ENCODE results near the gene CYP19A1.
"Not testable (repeated sequence)": the region's sequence is repeated elsewhere in the genome, so short reads cannot be mapped to it uniquely, and the experiment has no call there.

Gene CYP19A1

GRCh38 chr15:51263116-51263515 lies 75.3 kb downstream of the CYP19A1 start:
- CTCF ChIA-PET, result interaction anchor here (1.3 to 1.7 kb wide), 4 partner anchors 18 to 141 kb away, joined by 3 to 5 read pairs (median 4); no protein-coding TSS in a partner anchor
- POLR2A ChIA-PET, result no interaction called here
- TF ChIP-seq, protein P1, sequence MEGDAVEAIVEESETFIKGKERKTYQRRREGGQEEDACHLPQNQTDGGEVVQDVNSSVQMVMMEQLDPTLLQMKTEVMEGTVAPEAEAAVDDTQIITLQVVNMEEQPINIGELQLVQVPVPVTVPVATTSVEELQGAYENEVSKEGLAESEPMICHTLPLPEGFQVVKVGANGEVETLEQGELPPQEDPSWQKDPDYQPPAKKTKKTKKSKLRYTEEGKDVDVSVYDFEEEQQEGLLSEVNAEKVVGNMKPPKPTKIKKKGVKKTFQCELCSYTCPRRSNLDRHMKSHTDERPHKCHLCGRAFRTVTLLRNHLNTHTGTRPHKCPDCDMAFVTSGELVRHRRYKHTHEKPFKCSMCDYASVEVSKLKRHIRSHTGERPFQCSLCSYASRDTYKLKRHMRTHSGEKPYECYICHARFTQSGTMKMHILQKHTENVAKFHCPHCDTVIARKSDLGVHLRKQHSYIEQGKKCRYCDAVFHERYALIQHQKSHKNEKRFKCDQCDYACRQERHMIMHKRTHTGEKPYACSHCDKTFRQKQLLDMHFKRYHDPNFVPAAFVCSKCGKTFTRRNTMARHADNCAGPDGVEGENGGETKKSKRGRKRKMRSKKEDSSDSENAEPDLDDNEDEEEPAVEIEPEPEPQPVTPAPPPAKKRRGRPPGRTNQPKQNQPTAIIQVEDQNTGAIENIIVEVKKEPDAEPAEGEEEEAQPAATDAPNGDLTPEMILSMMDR (IDR thresholded peaks at IDR 0.05; ENCODE audit: insufficient read depth, low read length, missing control alignments), result no peak
- DNase-seq (ENCODE audit: low read depth, low spot score), result no peak
- H3K4me3 ChIP-seq (ENCODE audit: low read depth, low read length), result no peak overlapping the region

- TF ChIP-seq, protein P1 (IDR thresholded peaks at IDR 0.05; ENCODE audit: insufficient read depth, low read length, missing control alignments), result no peak
- H3K4me3 ChIP-seq (ENCODE audit: low read depth, low read length), result no peak overlapping the region
- ChIA-PET CTCF (interaction anchor here (1.5 to 1.7 kb wide), 3 partner anchors 19 to 141 kb away, joined by 4 to 5 read pairs (median 4); no protein-coding TSS in a partner anchor), POLR2A (no interaction called here)
- DNase-seq (ENCODE audit: low read depth, low spot score), result no peak
Measured at GRCh38 chr15:51262463-51262862, 75.9 kb downstream of the CYP19A1 start.

DNA sequence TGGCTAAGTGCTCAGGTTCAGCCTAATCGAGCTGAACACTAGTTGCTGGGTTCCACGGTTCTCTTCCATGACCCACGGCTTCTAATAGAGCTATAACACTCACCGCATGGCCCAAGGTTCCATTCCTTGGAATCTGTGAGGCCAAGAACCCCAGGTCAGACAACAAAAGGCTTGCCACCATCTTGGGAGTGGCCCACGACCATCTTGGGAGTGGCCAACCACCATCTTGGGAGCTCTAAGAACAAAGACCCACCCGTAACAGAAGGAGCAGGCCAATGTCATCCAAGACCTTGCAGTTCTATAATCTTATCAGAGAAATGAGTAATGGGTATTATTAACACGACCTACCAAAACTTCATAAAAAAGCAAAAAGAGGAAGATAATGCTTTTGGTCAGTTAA lies 77.3 kb downstream of the CYP19A1 start:
- CTCF ChIA-PET, result interaction anchor here (0.7 to 1.4 kb wide), 2 partner anchors 69 to 108 kb away, joined by 3 read pairs; no protein-coding TSS in a partner anchor
- DNase-seq (ENCODE audit: low read depth, low spot score); POLR2A ChIA-PET; H3K4me3 ChIP-seq (ENCODE audit: low read depth, low read length): not testable (repeated sequence)

- CTCF ChIA-PET, result interaction anchor here (1.2 to 1.8 kb wide), 5 partner anchors 13 to 97 kb away, joined by 3 to 9 read pairs (median 5); no protein-coding TSS in a partner anchor
- DNase-seq (ENCODE audit: low read depth, low spot score), result no peak
- H3K4me3 ChIP-seq (ENCODE audit: low read depth, low read length), result no peak overlapping the region
- POLR2A ChIA-PET, result no interaction called here
- TF ChIP-seq, protein P1 (IDR thresholded peaks at IDR 0.05; ENCODE audit: insufficient read depth, low read length, missing control alignments), result no peak
Measured at GRCh38 chr15:51260202-51260601, 78.2 kb downstream of the CYP19A1 start.

DNA sequence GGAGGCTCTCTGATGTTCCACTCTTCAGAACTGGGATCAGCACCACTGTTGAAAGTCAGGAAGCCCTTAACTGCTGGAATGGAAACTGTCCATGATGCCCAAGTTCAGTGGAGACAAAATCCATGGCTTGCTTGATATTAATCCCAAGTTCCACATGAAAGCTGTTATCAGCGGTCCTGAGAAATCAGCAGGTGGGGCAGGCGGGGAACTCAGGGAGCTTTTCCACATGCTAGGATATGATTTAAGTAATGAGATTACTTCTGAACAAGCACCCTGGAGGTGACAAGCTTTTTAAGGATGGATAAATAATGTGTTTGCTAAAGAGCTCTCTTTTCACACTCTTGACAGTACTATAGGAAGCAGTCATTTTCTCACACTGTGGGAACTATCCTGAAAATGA lies 82.9 kb downstream of the CYP19A1 start:
- H3K4me3 ChIP-seq (ENCODE audit: low read depth, low read length), result no peak overlapping the region
- TF ChIP-seq, protein P1 (IDR thresholded peaks at IDR 0.05; ENCODE audit: insufficient read depth, low read length, missing control alignments), result no peak
- no peak for DNase-seq (ENCODE audit: low read depth, low spot score)
- POLR2A ChIA-PET, result no interaction called here
- CTCF ChIA-PET, result interaction anchor here (0.7 to 2.4 kb wide), 5 partner anchors 11 to 93 kb away, joined by 3 to 8 read pairs (median 5); no protein-coding TSS in a partner anchor

DNA sequence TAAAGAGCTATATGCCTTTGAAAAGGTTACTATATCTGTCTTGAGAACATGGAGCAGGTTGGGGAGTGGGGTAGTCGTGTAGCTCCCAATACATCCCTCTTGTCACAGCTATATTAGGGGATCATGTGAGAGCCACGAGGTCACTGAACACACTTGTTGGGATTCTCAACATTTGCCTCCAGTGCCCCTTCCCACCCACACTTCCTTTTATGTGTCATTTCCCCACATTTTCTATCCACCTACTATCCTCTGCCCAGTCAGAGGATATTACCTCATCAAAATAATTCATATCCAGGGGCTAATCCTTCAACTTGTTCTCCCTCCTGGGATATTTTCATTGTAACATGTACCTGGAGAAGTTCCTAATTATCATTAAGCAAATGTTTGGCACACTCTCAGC lies 85.0 kb downstream of the CYP19A1 start:
- TF ChIP-seq, protein P1 (IDR thresholded peaks at IDR 0.05; ENCODE audit: insufficient read depth, low read length, missing control alignments), result no peak
- H3K4me3 ChIP-seq (ENCODE audit: low read depth, low read length), result no peak overlapping the region
- DNase-seq (ENCODE audit: low read depth, low spot score), result no peak
- ChIA-PET CTCF (no interaction called here), POLR2A (no interaction called here)

DNA sequence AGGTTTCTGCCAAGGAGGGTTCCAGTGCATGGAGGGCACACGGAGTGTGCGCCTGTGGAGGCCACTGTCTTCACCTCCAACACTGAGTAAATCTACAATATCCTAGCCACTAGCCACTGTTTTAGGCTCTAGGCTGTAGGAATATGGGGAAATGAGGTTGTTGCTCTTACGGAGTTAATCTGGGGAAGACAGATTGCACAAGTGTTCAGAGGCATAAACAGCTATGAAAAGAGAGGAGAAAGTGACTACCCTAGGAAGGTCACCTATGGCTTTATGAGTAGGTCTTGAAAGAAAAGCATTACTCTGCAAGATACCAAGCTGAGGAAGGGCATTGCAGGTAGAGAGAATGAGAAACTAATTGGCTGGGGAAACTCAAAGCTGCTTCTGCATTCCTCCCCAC lies 85.7 kb downstream of the CYP19A1 start:
- ChIA-PET POLR2A (no interaction called here), CTCF (no interaction called here)
- DNase-seq (ENCODE audit: low read depth, low spot score), result no peak
- TF ChIP-seq, protein P1 (IDR thresholded peaks at IDR 0.05; ENCODE audit: insufficient read depth, low read length, missing control alignments), result no peak
- H3K4me3 ChIP-seq (ENCODE audit: low read depth, low read length), result no peak overlapping the region
